ENCODE results near the gene PAQR7.

The PAQR7 gene

DNA sequence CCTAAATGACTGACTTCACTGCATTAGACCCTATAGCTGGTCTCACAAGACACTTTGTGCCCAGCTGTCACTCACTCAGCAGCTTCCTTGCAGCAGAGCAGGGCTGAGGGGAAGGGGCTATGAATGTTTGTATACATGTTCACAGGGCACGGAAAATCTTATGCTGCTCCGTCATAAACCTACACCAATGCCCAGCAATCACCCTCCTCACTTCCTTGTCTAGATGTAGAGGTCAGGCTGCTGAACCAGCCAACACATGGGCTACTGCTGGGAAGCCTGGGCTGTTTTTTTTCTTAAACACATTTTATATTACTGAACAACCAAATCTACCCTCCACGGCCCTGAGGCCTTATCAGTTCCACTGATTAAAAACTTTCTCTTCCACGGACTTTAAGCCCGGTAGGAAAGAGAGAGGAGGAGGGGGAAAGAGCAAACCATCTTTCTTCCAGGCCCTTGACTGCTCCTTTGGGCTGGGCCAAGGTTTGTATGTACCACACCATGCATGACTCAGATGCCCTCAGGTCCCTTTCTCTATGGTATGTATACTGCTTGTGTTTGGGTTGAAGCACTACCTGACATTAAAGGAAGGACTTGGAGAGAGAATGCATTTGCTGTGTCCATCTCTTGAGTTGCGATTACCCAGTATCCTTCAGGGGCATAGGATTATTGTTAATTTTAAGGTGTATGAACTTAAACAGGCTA is 43.0 kb downstream of the PAQR7 start:
- TF ChIP-seq EGR1 (IDR thresholded peaks at IDR 0.05) (no peak), TAF1 (IDR thresholded peaks at IDR 0.05; ENCODE audit: low read depth) (no peak), RAD21 (IDR thresholded peaks at IDR 0.05; ENCODE audit: low read depth) (no peak), CREB1 (IDR thresholded peaks at IDR 0.05; ENCODE audit: low read depth) (no peak), ZBTB7A (IDR thresholded peaks at IDR 0.05; ENCODE audit: low read depth) (no peak), FOXM1 (IDR thresholded peaks at IDR 0.05; ENCODE audit: borderline replicate concordance, low read depth) (no peak)

DNA sequence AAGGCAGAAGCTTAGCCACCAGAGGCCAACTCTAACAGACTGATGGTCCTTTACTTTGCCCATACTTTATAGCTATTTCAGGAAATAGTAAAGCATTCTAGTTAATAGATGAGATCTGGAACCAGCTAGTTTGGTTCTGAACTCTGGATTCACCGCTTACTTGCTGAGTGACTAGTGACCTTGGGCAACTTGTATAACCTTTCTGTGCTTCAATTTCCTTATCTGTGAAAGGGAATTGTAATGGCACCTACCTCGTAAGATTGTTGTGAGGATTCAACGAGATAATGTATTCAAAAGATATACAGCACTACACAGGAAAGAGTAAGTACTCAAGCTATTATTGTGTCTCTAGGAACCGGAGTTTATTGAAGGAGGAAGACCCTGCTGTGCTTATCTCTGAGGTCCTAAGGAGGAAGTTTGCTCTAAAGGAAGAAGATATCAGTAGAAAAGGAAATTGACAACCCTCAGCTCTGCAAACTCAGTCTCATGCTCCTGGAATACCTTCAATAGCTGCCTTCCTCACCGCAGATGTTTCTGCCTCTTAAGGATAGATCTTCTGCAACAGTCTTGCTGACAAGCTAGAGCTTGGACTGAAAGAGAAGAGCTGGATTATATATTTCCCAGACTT is 43.8 kb downstream of the PAQR7 start:
- TF ChIP-seq, protein P1, sequence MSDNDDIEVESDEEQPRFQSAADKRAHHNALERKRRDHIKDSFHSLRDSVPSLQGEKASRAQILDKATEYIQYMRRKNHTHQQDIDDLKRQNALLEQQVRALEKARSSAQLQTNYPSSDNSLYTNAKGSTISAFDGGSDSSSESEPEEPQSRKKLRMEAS (IDR thresholded peaks at IDR 0.05): no peak
- no peak for TF ChIP-seq RAD21 (IDR thresholded peaks at IDR 0.05; ENCODE audit: low read depth)
- TF ChIP-seq, protein P2, sequence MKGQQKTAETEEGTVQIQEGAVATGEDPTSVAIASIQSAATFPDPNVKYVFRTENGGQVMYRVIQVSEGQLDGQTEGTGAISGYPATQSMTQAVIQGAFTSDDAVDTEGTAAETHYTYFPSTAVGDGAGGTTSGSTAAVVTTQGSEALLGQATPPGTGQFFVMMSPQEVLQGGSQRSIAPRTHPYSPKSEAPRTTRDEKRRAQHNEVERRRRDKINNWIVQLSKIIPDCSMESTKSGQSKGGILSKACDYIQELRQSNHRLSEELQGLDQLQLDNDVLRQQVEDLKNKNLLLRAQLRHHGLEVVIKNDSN (IDR thresholded peaks at IDR 0.05): no peak

DNA sequence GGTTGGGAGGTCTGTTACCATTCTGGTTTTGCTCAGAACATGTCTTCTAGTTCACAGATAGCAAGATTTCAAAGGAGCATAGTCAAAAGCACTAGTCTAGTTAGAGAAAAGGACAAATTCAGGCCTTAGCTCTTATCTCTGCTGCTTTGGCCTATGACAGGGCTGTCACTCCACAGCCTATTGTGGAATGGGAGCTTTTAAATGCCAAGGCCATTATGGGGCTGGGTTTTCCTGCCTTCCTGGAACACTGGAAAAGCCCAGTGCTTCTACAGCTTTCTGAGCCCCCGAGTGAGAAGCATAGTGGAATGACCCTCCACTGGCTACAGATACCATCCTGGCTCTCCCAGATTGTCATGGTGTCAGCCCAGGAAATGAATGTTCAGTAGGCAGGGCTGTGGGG is 46.5 kb downstream of the PAQR7 start:
- TF ChIP-seq RAD21 (IDR thresholded peaks at IDR 0.05; ENCODE audit: low read depth) (no peak), TEAD4 (IDR thresholded peaks at IDR 0.05) (no peak), EP300 (IDR thresholded peaks at IDR 0.05; ENCODE audit: borderline replicate concordance) (no peak), FOXM1 (IDR thresholded peaks at IDR 0.05; ENCODE audit: borderline replicate concordance, low read depth) (no peak), NFIC (IDR thresholded peaks at IDR 0.05) (no peak), CEBPB (IDR thresholded peaks at IDR 0.05) (no peak), TAF1 (IDR thresholded peaks at IDR 0.05; ENCODE audit: low read depth) (no peak), EGR1 (IDR thresholded peaks at IDR 0.05) (no peak), CREB1 (IDR thresholded peaks at IDR 0.05; ENCODE audit: low read depth) (no peak), TCF12 (IDR thresholded peaks at IDR 0.05; ENCODE audit: low read depth) (no peak)
- TF ChIP-seq, protein P1 (IDR thresholded peaks at IDR 0.05): no peak
- TF ChIP-seq, protein P2 (IDR thresholded peaks at IDR 0.05): no peak

DNA sequence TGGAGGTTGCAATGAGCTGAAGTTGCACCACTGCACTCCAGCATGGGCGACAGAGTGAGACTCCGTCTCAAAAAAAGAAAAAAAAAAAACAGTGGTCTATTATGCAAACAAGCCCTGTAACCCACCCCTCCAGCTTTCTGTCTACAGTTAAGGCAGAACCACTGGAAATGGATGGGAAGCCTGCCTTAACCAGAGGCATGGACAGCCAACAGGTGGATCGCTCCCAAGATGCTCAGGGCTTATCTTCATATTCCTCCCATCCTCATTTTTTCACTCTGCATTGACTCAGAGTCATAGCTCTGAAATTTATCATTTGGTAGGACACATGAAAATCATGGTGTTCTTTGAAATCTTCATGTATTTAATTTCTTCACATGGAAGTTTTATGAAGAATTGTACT is 47.0 kb downstream of the PAQR7 start:
- no peak for TF ChIP-seq TEAD4 (IDR thresholded peaks at IDR 0.05)
- TF ChIP-seq NFIC (IDR thresholded peaks at IDR 0.05): no peak
- TF ChIP-seq RAD21 (IDR thresholded peaks at IDR 0.05; ENCODE audit: low read depth): no peak

DNA sequence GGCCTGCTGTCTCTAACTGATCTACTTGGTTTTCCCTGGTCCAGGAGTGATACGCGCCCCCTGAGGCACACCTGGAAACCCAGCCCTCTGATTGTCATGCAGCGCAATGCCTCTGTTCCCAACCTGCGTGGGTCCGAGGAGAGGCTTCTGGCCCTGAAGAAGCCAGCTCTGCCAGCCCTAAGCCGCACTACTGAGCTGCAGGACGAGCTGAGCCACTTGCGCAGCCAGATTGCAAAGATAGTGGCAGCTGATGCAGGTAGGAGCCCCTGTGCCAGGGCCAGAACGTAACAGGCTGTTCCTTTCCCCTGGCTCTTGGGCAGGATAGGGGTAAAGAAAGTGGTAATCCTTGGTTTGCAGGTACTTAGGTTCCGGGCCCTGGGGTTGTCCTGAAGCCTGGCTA is 48.9 kb downstream of the PAQR7 start:
- no peak for TF ChIP-seq RAD21 (IDR thresholded peaks at IDR 0.05; ENCODE audit: low read depth)
- TF ChIP-seq TCF12 (IDR thresholded peaks at IDR 0.05; ENCODE audit: low read depth): no peak
- TF ChIP-seq EP300 (IDR thresholded peaks at IDR 0.05; ENCODE audit: borderline replicate concordance): no peak
- TF ChIP-seq YY1 (IDR thresholded peaks at IDR 0.05; ENCODE audit: low read depth): no peak
- TF ChIP-seq CEBPB (IDR thresholded peaks at IDR 0.05): no peak

DNA sequence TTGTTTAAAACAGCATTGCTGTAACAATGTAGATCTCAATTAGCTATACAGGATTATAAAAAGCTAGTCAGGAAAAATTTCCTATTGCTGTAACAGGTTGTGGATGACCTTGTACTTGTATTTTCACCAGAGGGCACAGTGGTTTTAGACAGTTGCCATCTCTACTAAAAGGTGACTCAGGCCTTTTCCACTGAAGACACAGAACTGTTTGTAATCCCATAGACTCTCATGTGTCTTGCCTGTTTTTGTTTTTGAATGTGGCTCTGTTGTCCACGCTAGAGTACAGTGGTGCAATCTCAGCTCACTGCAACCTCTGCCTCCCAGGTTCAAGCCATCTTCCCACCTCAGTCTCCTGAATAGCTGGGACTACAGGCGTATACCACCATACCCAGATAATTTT is 49.9 kb downstream of the PAQR7 start:
- TF ChIP-seq CEBPB (IDR thresholded peaks at IDR 0.05) (no peak), CREB1 (IDR thresholded peaks at IDR 0.05; ENCODE audit: low read depth) (no peak), TAF1 (IDR thresholded peaks at IDR 0.05; ENCODE audit: low read depth) (no peak), TEAD4 (IDR thresholded peaks at IDR 0.05) (no peak), EGR1 (IDR thresholded peaks at IDR 0.05) (no peak), NFIC (IDR thresholded peaks at IDR 0.05) (no peak), RAD21 (IDR thresholded peaks at IDR 0.05; ENCODE audit: low read depth) (no peak), YY1 (IDR thresholded peaks at IDR 0.05; ENCODE audit: low read depth) (no peak), ZBTB7A (IDR thresholded peaks at IDR 0.05; ENCODE audit: low read depth) (no peak), FOXM1 (IDR thresholded peaks at IDR 0.05; ENCODE audit: borderline replicate concordance, low read depth) (no peak)
- TF ChIP-seq, protein P3, sequence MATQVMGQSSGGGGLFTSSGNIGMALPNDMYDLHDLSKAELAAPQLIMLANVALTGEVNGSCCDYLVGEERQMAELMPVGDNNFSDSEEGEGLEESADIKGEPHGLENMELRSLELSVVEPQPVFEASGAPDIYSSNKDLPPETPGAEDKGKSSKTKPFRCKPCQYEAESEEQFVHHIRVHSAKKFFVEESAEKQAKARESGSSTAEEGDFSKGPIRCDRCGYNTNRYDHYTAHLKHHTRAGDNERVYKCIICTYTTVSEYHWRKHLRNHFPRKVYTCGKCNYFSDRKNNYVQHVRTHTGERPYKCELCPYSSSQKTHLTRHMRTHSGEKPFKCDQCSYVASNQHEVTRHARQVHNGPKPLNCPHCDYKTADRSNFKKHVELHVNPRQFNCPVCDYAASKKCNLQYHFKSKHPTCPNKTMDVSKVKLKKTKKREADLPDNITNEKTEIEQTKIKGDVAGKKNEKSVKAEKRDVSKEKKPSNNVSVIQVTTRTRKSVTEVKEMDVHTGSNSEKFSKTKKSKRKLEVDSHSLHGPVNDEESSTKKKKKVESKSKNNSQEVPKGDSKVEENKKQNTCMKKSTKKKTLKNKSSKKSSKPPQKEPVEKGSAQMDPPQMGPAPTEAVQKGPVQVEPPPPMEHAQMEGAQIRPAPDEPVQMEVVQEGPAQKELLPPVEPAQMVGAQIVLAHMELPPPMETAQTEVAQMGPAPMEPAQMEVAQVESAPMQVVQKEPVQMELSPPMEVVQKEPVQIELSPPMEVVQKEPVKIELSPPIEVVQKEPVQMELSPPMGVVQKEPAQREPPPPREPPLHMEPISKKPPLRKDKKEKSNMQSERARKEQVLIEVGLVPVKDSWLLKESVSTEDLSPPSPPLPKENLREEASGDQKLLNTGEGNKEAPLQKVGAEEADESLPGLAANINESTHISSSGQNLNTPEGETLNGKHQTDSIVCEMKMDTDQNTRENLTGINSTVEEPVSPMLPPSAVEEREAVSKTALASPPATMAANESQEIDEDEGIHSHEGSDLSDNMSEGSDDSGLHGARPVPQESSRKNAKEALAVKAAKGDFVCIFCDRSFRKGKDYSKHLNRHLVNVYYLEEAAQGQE (IDR thresholded peaks at IDR 0.05; ENCODE audit: low read depth): no peak
- TF ChIP-seq, protein P2 (IDR thresholded peaks at IDR 0.05): no peak

DNA sequence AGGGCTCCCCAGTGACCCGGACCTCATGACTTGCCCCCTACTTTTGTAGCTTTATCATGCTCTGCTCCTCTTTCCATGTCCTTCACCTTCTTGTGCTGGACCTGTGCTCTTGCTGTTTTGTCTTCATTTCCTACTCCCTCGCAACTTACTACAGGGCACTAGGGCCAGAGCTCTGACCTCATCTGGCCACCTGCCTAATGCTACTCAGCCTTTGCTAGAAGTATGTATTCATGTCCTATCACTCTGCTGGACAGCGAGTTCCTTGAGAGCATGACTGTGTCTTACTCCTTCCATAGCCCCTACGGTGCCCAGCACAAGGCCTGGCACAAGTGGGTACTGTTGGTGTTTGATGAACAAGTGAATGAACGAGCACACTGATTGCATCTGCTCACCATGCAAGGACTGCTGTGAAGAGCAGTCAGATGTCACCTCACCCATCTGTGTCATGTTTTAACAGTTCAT is 53.8 kb downstream of the PAQR7 start:
- no peak for TF ChIP-seq TEAD4 (IDR thresholded peaks at IDR 0.05)

DNA sequence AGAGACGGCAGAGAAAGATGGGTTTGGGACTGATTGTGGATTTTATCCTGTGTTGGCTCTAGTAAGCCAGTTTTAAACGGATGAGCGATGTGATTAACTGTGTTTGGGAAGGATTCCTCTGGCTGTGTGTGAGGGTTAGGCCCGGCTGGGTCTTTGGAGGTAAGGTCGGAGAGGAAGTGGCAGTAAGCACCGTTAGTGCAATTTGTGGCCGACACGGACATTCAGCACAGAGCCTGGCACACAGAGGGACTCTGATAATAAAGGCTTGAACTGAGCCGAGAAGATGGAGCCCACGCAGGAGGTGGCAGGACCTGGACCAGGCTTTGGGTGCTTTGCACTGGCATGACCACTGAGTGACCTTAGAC is 54.4 kb downstream of the PAQR7 start:
- TF ChIP-seq EP300 (IDR thresholded peaks at IDR 0.05; ENCODE audit: borderline replicate concordance) (no peak), EGR1 (IDR thresholded peaks at IDR 0.05) (no peak), TCF12 (IDR thresholded peaks at IDR 0.05; ENCODE audit: low read depth) (no peak)
- TF ChIP-seq, protein P1 (IDR thresholded peaks at IDR 0.05): no peak
